IPS-11a (cell line): Measurements from ENCODE around the gene CERS3.

Experiments used
- H3K4me3 ChIP-seq: one replicate; pipeline ENCODE4 v1.5.1; 2013; ENCODE audit warnings: low read depth, low read length, control low read depth

CERS3 gene

DNA sequence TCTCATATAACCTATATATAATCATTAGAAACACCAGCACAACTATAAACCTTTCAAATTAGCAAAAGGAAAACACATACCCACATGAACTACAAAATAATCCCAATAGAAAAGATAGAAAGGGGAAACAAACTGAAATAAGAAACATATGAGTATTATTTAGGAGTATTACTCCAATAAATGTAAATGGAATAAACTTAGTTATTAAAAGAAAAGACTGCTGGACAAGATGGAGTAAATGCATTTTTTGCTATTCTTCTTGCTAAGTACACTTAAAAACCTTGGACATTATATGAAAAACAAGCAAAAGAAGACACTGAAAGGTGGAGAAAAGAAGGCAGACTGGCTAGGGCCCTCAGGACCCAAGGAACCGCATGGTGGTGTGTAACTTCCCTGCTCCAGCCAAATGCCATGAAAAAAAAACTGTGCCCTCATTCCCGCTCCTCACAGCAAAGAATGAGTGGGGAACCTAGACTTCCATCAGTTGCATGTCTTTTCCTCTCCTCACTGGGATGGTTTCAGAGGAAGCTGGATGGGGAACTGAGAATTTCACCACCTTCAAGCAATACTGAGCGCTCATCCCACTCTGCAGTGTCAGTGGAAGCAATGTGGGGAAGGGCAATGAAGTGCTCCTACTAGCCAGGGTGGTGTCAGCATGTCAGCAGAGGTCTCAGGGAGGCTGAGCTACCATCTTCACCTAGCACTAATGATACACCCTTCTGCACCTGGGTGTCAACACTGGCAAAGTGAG lies 143.3 kb downstream of the CERS3 start:
- no peak overlapping the region for H3K4me3 ChIP-seq

DNA sequence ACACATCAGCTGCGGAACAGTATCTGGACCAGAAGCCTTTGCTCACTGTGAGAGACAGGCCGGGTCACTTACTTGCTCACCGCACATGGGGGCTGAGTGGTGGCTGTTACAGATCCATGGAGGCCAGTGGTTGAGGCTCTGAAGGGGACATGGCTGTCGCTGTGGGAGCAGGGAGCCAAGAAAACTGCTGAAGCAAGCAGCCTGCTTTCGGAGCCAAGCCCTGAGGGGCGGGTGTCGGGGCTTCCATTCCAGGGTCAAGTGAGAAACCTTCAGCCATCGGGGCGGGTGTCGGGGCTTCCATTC lies 144.7 kb downstream of the CERS3 start:
- no peak overlapping the region for H3K4me3 ChIP-seq

DNA sequence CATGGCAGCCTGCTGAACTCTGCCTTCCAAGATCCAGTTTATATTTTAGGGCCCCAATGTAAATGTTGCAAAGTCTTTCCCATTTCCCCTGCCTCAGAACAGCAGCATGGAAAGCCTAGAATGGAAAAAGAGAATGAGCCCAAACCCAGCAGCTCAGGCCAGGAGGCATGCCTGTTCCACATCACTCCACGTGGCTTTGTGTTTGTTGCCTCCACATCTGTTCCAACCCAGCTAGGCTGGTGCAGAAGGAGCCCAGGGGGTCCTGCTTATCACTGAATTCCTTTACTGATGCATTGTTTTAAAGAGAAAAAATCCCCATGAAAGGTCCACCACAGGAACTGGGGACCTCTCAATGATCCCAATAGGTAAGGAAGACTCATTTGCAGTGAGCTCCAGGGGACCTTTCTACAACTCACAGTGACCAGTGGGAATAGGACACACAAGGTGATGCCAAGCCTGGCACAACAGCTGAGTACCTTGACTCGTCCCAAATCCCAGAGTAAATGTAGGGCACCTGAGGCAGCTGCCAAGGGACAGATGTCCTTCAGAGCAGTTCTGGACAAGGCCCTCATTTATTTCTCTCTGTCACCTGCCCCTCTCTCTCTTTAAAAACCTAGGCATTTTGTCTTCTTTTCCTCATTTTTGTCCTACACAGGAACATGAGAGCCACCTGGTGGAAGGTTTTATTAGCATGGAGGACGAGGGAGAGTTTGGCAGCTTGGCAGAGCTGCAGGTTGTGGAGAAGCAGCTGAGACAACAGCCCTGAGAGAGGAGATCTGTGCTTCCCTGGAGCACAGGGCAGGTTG lies 145.2 kb downstream of the CERS3 start:
- no peak overlapping the region for H3K4me3 ChIP-seq

DNA sequence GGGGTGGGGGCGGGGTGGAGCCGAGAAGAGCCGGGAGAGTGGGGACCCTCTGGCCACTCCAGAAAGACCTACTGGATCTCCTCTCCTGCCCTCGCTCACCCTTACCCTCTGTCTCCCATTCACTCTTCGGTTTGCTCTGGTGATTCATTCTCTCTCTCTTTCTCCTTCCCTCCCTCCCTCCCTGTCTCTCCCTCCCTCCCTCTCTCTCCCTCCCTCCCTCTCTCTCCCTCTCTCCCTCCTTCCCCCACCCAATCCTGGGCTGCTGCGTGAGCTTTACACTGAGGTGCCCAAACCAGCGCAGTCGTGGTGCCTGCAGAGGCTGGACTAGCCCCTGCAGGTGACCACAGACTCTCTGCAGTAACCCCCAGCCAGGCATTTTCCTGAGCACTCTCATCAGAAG lies 154.8 kb downstream of the CERS3 start:
- H3K4me3 ChIP-seq = no peak overlapping the region

DNA sequence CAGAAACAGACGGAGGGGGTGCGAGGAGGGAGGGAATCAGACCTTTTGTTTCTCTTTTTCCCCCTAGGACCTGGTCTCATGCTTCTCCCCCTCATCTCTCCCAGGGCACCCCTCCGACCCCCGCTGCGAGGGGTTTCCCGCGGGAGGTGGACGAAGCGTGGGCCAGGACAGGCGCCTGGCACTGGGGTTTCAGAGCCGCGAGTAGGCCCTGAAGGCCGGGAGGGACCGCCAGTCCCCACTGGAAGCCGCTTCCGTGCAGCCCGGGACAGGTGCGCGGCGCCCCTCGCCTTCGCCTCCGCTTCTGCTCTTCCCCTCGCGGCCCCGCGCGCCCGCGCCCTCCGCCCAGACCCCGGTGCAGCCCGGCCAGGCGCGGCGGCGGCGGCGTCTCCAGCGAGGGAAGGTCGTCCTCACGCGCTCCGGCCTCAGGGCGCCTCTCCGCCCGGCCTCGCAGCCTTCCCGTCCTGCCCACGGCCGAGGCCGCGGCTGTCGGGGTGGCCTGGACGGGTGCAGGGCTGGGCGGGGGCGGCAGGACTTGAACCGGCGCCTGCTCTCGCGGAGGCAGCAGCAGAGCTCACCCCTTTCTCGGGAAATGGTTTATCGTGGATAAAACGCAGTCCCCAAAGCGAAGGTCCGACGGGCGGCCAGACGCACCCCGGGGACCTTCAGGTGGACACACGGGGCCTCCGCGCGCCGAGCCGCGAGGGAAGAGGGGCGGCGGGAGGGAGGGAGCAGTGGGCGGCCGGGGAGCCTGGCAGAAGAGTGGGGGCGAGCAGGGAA lies 155.4 kb downstream of the CERS3 start:
- H3K4me3 ChIP-seq = peak overlapping the region; percentile 60

DNA sequence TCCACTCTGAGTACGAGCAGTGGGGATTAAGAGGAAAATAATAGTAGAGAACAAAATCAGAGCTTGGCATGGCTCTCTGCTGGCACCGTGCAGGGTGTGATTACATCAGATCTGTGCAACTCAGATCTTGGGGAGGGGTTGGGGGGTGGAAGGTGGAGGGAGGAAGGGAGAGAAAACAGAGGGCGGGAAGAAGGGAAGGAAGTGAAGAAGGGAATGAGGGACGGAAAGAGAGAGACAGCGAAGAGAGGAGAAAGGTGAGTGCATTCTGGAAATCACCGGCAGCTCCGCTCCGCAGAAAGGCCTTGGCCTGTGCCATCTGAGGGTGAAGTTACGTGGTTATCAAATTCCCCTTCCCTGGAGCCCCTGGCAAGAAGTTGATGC lies 156.0 kb downstream of the CERS3 start:
- peak overlapping the region; percentile 60 for H3K4me3 ChIP-seq

DNA sequence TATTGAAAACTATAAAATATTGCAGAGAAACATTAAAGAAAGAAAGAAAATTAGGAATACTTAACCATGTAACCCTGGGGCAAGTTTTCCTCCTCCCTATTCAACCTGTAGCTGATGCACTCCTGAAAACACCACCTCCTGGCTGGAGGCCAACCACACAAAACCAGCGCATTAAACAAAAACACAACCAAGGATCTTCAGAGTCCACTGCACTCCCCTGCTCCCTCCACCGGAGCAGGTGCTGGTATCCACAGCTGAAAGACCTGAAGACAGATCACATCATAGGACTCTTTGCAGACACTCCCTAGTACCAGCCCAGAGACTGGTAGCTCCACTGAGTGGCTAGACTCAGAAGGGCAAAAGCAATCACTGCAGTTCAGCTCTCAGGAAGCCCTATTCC lies 173.4 kb downstream of the CERS3 start:
- H3K4me3 ChIP-seq = no peak overlapping the region

DNA sequence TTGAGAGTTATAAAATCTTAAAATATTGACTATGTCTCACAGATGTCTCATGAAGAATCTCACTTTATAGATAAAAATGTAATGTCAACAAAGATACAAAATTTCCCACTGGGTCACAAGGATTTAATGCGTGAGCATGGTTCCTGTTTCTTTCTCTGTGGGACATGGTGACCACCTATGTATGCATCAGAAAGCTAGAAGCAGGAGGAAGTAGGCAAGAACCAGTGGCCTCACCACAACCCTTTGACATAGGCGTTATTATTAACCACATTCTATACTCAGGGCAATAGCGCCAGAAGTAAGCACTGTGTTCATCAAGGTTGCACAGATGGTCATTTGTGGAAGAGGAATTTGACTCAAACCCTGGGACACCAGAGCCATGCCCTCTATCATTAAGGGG lies 175.3 kb downstream of the CERS3 start:
- H3K4me3 ChIP-seq = no peak overlapping the region

DNA sequence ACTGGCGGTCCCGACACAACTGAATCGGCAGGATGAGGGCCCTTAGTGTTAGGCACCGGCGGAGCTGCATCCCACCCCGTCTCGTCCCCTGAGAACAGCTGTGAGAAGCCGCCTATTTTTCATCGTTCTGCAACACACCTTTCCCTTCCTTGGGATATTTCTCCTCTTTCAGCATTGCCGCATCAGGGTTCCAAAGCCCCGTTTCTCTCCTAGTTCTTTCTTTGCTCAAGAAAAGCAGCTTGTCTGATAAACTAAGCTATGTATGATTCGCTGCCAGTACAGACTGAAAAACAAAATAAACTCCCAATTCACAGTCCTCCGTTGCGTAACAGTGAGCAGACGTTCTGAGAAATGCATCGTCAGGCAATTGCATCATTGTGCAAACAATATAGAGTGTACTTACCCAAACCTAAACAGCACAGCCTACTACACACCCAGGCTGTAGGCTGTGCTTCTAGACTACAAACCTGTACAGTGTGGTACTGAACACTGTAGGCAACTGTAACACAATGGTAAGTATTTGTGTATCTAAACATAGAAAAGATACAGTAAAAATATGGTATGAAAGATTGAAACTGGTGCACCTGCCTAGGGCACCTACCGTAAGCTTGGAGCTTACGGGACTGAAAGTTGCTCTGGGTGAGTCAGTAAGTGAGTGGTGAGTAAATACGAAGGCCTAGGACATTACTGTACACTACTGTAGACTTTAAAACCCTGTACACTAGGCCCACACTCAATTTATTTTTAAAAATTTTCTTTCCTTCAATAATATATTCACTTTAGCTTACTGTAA lies 178.1 kb downstream of the CERS3 start:
- peak overlapping the region; percentile 86 for H3K4me3 ChIP-seq
